Mucosa of gallbladder (tissue), 1 donor: ENCODE data around the gene NF1. TPM values are rescaled to one million over a fixed set of nuclear protein-coding genes. Genes with fewer than 3 reads are reported as not detected.
"Not testable (repeated sequence)": the region's sequence is repeated elsewhere in the genome, so short reads cannot be mapped to it uniquely, and the experiment has no call there.

Source experiments
- DNase-seq: peaks from one replicate; pipeline ENCODE4 v3.0.0-alpha.2; 2020; ENCODE audit warnings: low spot score
- total RNA-seq: library from RNA; stranded (reverse); gene quantifications from one replicate; pipeline ENCODE4 v1.2.1, GENCODE V29; 2021
- donor health status: DM: no; HTN: no; CAD: no.

The NF1 gene
- total RNA-seq, 1 donor from 2014 or later, result 50.8 TPM

DNA sequence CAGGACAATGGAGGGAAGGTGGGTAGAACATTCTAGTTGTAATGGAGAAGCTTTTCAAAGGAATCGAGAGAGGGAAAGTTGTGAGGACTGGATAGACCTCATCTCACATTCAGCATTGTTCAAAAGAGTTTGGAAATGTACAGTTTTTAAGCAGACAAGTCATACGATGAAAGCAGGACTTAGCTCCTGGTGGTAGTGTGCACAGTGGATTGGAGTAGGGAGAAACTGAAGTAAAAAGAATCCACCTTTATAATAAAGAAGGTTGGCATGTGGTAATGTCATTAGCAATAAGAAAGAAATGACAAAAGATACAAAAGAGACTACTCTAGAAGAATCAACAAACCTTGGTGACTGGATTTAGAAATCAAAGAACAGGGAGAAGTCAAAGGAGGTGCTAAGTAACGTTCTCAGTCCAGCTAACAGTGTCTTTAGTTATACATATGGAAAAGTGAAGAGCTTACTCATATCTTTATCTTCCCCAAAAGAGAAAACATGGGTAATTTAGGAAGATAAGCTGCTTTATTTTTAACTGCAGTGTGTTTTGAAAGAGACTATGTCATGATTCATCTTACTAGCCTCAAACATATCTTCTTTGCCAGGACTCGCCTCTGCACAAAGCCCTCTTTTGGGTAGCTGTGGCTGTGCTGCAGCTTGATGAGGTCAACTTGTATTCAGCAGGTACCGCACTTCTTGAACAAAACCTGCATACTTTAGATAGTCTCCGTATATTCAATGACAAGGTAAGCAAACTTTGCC lies 245.3 kb downstream of the NF1 start:
- DNase-seq, result no peak

DNA sequence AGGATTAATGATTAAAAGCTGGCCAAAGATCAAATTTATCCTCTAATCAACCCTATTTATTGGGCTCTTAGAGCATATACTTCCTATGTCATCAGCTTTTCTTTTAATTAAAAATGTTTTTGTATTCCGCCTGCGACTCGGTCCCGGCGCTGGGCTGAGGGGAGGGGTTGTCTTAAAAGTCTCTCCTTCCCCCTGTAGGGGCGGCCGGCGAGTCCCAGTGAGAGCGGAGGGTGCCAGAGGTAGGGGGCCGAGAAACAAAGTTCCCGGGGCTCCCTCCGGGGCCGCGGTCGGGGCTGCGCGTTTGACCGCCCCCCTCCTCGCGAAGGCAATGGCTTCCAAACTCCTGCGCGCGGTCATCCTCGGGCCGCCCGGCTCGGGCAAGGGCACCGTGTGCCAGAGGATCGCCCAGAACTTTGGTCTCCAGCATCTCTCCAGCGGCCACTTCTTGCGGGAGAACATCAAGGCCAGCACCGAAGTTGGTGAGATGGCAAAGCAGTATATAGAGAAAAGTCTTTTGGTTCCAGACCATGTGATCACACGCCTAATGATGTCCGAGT lies 250.5 kb downstream of the NF1 start:
- DNase-seq, result not testable (repeated sequence)

DNA sequence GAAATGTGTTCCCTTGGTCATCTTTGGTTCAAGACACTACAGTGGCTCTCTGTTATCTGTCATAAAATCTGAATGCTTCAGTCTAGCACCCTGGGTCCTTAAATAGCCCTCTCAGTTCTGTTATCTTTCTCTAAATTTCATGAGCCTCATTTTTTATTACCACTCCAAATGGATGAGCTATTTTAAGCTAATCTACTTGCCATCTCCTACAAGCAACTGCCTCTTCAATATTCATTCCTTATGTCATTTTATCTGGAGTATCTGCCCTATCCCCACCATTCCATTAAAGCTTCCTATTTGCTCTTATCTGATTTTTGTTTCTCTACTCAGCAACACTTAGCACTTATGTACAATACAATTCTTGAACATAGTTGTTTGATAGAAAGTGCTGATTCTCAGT lies 254.7 kb downstream of the NF1 start:
- no peak for DNase-seq

DNA sequence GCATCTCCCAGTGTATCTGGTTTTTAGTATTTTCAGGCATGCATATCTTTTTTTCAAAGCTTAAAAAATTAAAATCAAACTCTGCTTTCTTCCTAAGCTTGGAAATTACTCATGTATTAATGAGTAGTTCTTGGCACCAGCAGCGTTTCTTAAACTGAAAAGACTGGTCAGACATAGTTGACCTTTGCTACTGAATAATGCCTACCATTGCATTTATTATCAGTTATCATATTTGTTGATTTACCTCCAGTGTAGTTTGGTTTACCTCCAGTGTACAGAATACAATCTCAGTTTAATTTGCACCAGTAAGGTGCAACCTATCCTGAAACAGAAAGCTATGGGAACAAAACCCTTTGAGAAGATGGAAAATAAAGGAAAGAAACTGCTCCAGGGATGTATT lies 261.2 kb downstream of the NF1 start:
- DNase-seq, result no peak

DNA sequence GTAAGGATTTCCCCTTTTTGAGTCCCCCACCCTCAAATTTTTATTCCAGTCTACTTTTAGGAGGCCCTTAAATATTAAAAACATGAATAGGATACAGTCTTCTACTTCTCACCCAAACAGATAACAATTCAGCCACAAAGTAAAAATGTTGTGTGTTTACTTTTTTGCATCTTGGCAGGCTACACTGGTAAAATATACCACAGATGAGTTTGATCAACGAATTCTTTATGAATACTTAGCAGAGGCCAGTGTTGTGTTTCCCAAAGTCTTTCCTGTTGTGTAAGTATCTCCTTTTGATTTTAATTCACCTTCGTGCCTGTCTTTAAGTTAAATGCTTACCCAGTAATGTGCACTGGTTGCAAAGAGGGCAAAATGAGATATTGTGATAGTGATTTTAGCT lies 262.3 kb downstream of the NF1 start:
- no peak for DNase-seq

DNA sequence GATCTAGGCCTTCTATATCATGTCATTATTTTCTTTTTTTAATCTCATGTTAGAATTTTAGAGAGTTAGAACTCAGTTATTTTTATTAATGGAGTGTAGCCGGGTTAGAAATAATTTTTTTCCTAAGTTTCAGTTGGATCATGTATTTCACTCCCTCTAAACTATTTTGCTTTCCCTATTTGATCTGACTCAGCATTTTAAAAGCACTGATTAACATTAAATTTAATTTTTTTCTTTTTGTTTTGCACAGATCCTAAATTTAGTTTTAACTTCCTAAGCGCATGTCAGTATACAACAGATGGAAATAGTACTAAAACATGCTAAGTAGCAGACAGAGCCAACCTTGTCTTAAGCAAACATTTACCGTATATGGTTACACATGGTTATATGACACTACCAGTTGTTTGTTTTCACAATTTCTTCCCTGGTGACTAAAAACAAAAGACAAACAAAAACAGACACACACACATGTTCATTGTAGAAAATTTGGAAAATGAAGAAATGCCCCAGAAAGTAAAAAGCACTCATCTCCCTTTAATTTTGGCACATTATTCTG lies 263.1 kb downstream of the NF1 start:
- no peak for DNase-seq

DNA sequence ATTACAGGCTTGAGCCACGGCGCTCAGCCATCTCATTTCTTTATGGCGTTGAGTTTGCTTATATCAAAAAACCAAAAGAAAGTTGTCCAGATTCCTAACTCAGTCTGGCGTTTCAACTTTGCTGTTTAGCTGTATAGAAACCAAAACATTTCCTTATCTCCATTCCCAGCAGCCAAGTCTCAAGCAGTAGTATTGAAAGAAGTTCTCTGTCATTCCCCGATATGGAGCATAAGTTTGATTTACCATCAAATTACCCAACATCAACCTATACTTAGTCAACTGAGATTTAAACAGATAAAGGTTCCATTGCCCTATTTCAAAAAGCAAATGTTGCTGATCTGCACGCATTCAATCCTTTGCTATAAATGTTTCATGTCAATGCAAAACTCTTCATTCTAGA lies 269.2 kb downstream of the NF1 start:
- no peak for DNase-seq

DNA sequence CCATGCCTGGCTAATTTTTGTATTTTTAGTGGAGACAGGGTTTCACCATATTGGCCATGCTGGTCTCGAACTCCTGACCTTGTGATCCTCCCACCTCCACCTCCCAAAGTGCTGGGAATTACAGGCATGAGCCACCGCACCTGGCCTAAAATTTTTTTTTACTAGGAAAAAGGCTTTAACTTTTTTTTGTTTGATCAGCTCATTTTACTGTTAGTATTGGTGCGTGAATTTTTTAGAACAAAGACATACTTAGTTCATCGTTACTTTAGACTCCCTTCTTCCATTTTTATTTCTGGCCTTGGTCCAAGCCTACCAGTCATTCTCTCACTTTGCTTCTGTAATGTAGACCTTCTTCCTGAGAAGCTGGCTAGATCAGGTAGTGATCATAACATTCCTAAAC lies 271.3 kb downstream of the NF1 start:
- DNase-seq, result no peak

DNA sequence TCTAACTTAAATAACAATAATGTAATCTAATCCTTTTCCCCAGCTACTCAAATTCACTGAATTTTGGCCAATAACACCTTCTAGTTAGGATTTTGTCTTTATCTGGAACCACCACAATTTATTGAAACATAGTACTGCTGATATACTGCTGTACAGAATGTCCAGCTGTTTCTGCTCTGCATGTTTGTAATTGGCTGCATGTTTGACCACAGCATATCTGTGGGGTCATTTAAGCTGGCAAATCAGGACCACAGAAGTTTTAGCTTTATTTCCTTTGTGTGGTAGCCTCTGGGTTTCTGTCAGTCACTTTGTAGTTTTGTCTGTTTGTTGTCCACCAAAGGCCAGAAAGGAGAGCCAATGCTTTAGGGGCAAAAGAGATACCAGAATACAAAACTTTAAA lies 274.5 kb downstream of the NF1 start:
- DNase-seq, result no peak

DNA sequence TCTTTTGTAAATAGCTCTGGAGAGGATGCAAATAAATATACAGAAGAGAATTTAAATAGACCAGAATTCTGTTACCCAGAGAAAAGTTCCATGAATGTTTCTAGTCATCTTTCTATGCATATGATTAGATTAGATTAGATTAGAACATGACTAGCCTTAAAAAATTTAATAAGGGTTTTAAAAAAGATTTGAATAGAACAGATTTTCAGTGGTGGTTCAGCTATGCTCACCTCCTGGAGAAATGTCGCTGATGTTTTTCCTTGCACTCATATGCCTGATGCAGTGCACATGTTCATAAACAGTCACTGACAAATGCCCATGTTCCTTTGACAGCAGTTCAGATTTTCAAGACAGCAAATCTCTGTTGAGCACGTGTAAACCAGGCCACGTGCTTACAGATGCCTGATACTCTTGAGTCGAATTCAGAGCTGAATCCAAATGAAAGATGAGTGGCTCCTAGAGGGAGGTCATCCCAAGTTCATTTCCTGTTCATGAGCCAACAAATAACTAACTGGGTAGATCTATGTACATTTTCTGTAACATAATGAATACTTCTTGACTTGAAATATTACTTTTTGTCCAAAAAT lies 276.8 kb downstream of the NF1 start:
- DNase-seq, result no peak

DNA sequence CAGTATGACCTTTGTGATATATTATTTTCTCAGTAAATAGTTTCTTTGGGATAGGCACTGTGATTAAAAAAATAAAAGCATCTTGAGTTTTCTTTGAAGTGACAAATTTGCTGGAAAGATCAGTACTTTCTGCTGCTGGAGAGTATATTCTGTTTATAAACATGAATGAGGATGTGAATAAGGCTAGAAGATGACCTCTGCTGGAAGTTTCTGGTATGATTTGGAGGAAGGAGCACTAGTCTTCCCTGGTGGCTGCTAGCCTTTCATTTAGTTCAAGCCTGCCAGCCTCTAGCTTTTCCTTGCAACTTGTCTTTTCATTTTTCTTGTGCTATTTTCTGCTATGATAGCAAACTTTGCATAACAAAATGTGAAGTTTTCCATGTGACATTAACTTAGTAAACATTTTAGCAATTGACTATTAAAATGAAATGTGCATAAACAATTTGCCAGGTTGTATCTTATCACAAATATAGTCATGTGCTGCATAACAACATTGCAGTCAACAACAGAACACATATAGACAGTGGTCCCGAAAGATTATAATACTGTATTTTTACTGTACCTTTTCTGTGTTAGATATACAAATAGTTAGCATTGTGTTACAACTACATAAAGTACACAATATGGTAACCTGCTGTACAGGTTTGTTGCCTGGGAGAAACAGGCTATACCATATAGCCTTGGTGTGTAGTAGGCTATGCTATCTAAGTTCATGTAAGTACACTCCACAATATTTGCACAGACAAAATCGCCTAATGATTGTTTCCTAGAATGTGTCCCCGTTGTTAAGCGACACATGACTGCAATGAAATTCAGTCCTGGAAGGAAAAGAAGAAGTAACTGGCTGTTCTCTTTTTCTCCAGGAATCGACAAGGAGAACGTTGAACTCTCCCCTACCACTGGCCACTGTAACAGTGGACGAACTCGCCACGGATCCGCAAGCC lies 278.6 kb downstream of the NF1 start:
- DNase-seq, result peak; percentile 37

DNA sequence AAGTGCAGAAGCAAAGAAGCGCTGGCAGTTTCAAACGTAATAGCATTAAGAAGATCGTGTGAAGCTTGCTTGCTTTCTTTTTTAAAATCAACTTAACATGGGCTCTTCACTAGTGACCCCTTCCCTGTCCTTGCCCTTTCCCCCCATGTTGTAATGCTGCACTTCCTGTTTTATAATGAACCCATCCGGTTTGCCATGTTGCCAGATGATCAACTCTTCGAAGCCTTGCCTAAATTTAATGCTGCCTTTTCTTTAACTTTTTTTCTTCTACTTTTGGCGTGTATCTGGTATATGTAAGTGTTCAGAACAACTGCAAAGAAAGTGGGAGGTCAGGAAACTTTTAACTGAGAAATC lies 279.3 kb downstream of the NF1 start:
- DNase-seq, result no peak

DNA sequence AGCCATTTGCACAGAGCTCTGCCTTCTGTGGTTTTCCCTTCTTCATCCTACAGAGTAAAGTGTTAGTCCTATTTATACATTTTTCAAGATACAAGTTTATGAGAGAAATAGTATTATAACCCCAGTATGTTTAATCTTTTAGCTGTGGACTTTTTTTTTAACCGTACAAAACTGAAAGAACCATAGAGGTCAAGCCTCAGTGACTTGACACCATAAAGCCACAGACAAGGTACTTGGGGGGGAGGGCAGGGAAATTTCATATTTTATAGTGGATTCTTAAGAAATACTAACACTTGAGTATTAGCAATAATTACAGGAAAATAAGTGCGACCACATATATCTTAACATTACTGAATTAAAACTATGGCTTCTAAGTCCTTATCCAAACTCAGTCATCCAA lies 279.7 kb downstream of the NF1 start:
- no peak for DNase-seq

DNA sequence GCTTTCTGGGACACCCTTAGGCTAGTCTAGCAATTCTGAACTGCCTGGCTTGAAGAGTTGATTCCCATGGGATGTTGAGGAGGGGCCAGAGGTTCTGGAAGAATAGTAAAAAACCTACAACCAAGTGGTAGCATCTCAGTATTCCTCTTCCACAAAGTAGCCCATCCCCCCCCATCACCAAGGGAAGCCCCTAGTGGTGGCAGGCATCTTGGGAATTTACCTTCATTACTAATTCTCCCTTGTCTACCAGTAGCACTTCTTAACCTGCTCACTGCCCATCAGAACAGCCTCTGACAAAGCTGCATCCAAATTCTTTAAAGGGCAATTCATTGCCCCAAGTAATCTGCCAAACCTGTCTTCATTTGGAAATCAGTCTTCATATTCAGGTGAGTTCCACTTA lies 283.9 kb downstream of the NF1 start:
- DNase-seq, result no peak

DNA sequence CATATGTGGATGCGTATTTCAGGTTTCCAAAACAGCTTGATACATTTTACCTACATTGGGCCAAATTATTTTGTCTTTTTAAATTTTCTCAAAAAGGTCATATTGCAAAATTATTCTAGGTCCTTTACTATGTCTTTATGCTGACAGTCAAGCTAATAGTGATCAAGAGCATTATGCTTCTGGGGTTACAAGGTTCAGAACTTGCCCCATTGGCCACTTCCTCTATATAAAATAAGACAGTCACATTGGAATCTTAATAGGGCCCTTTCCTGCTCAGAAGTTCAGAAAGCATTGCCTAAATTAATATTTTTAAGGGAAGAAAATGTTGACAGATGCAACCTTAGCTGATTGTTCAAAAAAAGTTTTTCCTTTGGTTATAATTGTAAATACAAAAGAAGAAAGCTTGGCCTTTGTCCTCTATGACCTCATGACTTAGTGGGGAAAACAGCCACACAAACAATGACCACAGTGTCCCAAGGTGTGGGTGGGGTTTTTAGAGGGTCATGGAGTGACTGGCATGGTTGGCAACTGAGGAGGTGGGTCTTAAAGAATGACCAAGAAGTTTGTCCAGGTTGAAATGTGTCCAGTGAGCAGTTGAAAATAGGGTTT lies 284.9 kb downstream of the NF1 start:
- DNase-seq, result no peak

DNA sequence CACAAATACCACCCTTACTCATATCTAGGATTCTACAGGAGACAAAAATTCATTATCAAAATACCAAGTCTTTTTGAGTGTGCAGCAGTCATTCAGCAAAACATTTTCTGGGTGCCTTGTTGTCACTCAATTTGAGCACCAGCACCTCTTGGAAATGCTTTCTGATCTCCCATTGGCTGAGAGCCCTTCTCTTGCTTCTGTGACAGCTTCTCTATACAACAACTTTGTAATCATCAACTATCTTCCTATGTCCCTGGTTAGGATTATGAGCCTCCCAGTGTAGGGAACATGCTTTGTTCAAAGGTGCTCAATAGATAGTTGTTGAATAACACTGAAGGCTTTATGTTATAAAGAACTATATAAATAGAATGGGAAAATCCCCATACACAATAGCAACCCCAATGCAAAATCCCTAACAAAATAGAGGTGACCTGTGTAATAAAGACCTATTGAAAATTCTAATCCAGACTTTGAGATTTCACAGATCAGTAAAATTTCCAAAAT lies 286.4 kb downstream of the NF1 start:
- no peak for DNase-seq

DNA sequence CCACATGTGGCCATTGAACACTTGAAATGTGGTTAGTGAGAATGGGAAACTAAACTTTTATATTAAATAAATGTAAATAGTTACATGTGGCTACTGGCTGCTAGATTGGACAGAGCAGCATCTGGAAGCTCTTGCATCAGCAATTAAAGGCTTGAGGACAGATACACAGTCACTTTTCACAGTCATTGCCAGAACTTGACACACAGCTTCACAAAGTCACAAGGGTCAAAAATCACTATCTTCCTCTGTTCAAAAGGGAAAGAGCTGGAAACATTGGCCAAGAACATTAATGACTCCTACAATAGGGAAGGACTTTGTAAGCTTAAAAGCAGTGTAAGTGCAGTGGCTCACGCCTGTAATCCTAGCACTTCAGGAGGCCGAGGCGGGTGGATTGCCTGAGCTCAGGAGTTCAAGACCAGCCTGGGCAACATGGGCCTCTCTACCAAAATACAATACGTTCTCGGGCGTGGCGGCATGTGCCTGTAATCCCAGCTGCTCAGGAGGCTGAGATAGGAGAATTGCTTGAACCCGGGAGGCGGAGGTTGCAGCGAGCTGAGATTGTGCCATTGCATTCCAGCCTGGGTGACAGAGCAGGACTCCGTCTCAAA lies 288.0 kb downstream of the NF1 start:
- not testable (repeated sequence) for DNase-seq

DNA sequence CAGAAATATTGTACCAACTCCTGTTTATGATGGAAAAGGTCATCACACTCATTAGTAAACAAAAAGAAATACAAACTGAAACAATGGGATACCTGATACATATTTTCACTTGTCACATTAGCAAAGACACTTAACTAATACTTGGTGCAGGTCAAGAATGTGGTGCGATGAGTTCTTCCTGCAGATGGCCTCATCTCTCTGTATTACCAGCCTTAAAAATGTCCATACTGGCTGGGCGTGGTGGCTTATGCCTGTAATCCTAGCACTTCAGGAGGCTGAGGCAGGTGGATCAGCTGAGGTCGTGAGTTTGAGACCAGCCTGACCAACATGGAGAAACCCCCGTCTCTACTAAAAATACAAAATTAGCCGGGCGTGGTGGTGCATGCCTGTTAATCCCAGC lies 288.7 kb downstream of the NF1 start:
- DNase-seq, result not testable (repeated sequence)

DNA sequence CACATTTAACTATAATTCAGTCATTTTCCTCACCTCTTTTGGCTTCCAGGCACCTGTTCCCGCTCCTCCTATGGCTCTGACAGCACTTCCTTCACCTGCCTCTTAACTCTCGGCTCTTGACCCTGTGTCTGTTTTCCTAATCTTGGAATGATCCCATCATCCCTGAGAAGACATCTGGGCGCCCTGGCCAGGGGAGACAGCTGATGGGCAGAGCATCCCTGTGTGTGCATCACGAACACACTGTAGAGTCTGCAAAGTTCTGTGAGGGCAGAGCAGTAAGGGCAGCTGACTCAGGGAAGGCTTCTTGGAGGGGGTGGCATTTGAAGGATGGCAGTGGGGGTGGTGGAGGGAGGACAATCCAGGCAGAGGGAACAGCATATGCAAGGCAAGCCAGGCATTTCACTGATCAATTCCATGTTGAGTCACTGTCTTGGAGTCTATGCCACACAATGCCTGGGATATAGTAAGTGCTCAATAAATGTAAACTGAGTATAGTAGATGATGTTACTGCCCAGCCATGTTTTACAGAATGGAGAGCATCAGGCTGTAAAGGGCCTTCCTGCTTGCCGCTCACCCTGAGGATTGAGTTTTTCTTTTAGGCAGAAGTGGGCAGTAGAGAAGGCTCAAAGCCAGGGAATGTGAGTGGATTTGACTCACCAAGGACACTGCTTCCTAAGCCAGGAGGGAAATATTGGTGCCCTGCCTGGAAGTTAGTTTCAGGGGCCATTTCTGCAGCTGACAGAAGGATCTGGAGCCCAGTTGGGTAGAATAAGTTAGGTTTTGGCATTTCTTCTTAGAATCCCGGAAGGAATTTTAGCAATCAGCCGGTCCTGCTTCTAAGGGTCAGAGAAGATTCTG lies 290.9 kb downstream of the NF1 start:
- no peak for DNase-seq

DNA sequence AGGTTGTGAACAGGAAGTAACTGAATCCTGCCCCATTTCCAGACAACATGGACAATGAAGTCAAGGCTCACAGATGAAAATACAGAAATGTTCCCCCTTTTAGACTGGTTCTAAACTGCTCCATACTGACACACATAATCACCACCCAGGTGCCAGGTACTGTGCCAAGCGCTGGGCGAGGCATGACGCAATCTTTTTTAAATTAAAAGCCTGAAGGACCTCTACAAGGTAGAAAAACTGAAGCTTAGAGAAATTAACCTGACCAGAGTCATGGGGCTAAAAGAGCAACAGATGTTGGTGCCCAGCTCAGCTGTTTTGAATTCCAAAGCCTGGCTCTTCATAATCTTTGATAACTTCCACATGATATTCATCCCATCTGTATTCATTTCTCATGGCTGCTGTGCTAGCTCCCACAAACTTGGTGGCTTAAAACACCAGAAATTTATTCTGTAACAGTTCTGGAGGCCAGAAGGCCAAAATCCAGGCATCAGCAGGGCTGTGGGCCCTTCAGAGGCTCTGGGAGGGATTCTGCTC lies 291.8 kb downstream of the NF1 start:
- DNase-seq, result no peak
